NCI-H510A (cell line): ENCODE results near the gene ALKBH6.
"Not testable (repeated sequence)": the region's sequence is repeated elsewhere in the genome, so short reads cannot be mapped to it uniquely, and the experiment has no call there.

Experiments used
- DNase-seq: peaks from one replicate; lab custom pipeline; 2025; lab: John Stamatoyannopoulos, UW

The ALKBH6 gene

GRCh38 chr19:36014012-36014924 lies at the start of gene ALKBH6:
ALKBH6 (minus strand) TSS chr19:36014213; CDS start chr19:36013397, 816 bp downstream.
- DNase-seq: peak; percentile 98

GRCh38 chr19:36061367-36061766 lies 47.4 kb upstream of the ALKBH6 start:
- no peak for DNase-seq

DNA sequence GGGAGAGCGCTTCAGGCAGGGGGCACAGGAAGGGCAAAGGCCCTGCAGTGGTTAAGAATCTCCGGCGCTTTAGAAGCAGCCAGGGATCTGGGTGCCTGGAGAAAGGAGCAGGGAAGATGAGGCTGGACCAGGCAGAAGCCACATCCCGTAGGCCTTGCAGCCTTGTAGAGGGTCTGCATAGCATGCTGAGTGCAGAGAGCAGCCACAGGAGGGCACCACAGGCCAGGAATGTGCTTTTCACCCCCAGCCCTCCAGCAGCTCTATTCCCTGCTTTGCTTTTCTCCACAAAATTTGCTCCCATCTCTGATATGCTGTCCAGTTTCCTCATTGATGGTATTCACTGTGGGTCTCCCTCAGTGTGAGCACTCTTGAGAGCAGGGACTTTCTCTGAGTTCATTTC lies 46.4 kb upstream of the ALKBH6 start:
- DNase-seq: no peak

DNA sequence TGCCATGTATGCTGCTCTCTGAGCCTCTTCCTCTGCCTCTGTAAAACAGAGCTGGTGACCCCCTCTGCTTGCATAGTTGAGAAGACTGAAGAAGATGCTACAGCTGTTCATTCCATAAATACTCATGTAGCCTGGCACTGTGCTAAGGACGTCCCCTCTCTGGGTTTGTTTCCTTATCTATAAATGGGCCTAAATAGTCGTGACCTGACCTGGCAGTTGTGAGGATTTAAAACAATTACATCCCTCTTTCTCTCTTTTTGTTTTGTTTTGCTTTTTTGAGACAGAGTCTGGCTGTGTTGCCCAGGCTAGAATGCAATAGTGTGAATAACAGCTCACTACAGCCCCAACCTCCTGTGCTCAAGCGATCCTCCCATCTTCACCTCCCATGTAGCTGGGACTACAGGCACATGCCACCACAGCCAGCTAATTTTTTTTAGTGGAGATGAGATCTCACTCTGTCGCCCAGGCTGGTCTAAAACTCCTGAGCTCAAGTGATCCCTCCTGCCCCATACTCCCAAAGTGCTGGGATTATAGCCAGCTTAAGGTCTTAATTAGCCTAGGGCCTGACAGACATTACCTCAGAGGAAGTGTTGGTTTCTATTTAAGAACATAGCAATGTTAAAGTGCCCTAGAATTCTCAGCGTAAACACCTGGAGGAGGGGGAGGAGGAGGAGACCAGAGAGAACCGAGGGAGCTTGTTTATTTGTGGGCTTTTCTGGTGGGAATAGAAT lies 45.3 kb upstream of the ALKBH6 start:
- no peak for DNase-seq

DNA sequence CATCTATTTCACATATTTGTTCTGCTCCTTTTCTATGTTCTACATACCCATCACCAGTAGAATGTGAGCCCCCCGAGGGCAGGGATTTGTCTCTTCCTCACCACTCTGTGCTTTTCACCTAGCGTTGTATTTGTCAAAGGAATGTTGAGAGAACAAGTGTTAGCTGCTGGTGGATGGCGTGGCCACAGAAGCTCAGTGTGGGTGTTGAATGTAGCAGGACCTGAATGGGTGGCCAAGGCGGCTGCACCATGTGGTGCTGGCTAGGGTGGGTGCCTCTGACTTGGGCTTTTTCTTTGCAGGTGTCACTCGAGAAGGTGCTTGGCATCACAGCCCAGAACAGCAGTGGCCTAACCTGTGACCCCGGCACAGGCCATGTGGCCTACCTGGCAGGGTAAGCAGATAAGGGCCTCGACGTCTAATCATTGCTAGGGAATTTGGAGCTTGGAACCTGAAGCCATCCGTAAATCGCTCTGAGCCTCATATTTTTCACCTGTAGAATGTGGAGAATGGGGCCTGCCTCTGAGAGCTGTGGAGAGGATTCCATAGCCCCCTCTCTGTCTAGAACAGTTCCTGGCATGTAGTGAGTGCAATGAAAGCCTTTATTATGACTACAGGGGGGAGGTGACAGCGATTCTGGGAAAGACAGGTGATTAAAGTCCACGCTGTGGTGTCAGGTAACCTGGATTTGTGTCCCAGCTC lies 44.6 kb upstream of the ALKBH6 start:
- DNase-seq: no peak

DNA sequence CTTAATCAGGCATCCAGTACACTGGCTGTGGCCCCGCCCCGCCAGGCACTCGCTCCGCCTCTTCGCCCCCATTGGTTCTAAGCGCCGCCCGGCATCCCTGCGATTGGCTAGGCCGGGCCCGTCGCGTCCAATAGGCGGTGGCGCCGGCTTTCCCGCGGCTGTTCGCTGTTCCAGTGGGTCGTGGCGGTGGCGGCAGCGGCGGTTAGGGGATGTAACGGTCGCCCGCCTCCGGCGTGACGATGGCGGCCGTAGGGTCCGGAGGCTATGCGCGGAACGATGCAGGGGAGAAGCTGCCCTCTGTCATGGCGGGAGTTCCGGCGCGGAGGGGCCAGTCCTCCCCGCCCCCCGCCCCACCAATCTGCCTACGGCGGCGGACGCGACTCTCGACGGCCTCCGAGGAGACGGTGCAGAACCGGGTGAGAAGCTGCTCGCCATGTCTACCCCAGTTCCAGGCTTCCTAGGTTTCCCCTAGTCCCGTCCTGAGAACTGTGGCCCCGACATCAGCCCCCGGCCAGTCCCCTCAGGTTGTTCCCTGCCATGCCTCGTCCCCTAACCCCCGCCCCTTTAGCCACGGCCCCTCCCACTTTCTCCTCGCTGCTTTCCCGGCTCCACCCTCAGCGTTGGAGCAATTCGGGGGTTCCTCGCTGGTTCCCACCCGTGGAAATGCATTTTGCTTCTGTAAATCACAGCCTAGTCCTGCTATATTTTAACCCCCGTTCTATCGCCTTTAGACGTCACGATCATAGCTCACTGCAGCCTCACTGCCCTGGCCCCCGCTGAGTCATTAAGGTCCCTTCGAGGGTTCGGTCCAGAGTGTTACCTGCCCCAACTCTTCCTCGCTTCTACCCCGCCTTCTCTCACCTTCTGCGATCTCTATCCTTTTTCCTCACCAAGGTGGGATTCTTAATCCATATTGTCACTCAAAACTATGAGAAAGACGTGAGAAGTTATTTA lies 41.0 kb upstream of the ALKBH6 start, which contains the start of gene WDR62:
Gene WDR62 (plus strand): TSS at position 165 of the 954 bp plus-strand sequence. CDS start 75 bp downstream, at position 240.
- peak; percentile 90 for DNase-seq

DNA sequence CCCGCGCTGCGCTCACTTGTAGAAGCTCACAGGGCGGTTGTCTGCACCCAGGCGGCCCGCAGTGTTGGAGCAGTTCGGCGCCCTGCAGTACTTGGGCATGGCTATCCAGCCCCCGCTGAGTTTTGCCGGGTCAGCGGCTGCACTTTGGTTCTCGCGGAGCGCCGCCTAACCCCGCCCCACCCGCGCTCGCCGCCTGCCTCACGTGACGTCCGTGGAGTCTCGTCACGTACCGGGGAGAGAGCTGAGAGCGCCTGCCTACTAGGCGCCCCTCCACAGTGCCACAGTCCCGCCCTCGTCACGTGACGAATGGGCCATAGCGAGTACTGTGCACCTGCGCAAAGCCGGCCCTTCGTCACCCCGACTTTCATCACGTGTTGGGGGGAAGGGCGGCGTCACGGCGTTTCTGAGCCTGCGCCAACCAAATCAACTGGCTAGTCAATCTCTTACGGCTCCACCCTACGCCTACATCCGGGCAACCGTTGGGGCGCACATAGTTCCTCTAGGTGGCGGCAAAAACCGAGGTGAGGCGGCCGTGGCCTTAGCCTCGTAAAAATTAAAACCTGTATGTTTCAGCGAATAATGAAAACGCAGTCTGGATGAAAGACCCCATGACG lies 40.2 kb upstream of the ALKBH6 start, which contains the start of gene THAP8:
Gene THAP8 (minus strand): TSS at position 167 of the 614 bp plus-strand sequence. CDS start 68 bp downstream, at position 99.
- DNase-seq: peak; percentile 95

DNA sequence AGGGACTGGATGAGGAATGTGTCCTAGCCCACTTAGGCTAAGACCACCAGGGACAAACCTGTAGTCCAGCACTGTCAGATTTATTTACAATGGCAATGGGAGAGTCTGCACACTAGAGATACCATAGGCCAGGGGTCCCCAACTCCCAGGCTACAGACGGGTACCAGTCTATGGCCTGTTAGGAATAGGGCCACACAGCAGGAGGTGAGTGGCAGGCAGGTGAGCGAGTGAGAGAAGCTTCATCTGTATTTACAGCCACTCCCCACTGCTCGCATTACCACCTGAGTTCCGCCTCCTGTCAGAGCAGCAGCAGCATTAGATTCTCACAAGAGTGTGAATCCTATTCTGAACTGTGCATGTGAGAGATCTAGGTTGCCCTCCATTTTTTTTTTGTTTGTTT lies 37.6 kb upstream of the ALKBH6 start:
- DNase-seq: peak; percentile 66

GRCh38 chr19:36051236-36051635 lies 37.2 kb upstream of the ALKBH6 start:
- DNase-seq: no peak

DNA sequence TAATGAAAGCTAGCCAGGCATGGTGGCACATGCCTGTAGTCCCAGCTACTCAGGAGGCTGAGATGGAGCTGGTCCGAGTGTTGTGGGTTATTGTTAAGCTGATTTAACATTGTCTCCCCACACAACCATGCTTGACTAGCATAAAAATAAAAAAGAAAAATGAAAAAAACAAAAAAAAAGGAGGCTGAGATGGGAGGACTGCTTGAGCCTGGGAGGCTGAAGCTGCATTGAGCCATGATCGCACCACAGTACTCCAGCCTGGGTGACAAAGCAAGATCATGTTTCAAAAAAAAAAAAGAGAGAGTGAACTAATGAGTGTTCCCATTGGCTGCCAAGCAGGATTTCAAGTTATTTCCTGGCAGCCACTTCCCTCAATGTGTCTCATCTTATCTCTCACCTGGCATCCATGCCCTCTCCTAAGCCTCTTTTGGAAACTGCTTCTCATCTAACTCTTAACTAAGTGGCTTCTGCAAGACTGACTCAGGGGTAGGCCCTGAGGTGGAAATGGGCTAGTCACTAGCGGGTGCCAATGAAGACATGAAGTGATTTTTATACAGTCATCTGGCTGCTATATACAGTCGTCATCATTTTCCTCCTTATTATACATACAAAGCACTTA lies 35.2 kb upstream of the ALKBH6 start:
- DNase-seq: peak; percentile 60

DNA sequence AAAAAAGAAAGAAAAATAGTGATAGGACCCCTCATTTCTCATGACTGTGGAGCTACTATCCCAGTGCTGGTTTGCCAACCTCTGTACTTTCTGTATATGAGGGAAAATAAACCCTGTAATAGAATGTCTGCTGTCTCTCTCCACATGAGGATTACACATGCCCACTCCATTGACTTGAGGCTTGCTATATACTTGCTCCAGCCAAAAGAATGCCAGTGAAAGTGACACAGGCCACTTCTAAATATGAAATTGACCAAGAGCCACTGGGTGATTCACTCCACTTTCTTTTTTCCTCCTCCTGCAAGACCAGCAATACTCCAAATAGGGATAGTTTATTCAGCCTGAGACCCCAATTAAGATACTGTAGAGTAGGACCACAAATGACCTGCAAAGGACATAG lies 33.8 kb upstream of the ALKBH6 start:
- no peak for DNase-seq

- no peak for DNase-seq
Measured at GRCh38 chr19:36046443-36047050, 32.5 kb upstream of the ALKBH6 start.

DNA sequence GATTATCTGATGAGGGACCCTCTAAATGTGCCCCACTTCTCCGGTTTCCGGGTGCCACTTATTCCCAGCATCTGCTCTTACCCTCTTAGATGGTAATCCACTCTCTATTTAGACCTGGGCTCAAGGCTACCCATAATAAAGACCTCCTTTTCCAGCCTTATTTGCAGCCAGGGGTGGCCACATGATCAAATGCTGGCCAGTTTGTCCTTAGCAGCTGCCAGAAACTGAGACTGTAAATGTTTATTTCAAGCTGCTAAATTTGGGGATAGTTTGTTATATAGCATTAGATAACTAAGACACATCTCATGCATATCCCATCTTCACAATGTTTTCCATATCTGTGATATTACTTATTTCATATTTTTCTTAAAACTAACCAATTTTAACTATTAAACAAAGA lies 29.9 kb upstream of the ALKBH6 start:
- no peak for DNase-seq

GRCh38 chr19:36041831-36042230 lies 27.8 kb upstream of the ALKBH6 start:
- DNase-seq: no peak

GRCh38 chr19:36041092-36041491 lies 27.1 kb upstream of the ALKBH6 start:
- not testable (repeated sequence) for DNase-seq

GRCh38 chr19:36040495-36040894 lies 26.5 kb upstream of the ALKBH6 start:
- DNase-seq: no peak

DNA sequence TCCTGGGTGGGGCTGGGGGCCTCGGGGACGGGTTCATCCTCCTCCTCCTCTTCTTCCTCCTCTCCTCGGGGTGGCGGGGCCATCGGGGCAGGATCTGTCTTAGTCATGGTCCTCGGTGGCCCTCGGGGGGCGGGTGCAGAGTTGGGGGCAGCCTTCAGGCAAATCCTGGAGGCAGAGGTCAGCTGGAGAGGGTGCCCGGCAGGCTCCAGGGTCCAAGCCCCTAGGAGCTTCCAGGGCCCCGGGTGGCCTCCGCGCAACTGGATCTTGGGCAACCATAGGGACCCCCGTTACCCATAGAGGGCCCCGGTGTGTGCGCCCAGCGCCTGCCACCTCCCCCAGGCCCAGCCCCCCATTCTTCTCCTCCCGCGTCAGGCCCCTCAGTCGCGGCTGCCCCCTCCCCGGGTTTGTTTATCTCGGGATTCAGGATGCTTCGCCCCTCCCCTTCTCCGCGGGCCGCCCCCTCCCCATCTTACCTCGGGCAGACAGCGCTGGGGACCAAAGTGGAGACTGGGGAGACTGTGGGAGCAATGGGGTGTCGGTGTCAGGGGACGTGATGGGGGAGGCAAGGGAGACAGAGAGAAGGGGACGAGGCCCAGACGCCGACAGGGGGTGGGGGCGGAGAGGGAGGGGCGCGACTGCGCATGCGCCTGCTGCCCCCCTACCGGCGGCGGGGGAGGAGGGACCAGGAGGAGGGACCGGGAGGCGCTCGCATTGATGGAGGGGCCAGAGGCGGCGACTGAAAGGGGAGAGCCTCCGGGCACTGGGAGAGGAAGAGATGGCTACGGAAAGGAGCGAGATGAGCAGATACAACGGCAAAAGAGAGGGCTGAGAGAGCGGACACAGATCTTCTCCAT lies 18.5 kb upstream of the ALKBH6 start, which contains the start of gene CLIP3:
Gene CLIP3 (minus strand): TSS at position 623 of the 854 bp plus-strand sequence. CDS start 516 bp downstream, at position 107.
- peak; percentile 51 for DNase-seq

DNA sequence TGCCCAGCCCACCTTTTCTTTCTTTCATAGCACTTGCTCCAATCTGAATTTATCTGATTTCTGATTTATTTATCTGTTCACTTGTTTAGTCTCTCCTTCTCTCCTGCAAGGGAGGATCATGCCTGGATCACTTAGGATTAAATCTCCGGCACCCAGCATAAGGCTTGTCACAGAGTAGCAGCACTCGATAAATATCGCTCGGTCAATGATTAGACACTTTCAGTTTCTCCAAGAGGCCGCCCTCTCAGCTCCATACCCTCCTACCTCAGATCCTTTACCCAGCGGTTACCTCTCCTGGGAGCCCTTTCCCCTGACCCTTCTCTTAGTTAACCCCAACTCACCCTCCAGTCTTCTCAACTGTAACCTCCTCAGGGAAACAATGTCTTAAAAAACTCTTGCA lies 17.3 kb upstream of the ALKBH6 start:
- DNase-seq: no peak
